Sigmoid colon (tissue), 4 donors: ENCODE results near the gene BANK1.

Source experiments
- POLR2A ChIP-seq, 2 donors: fragments of 450-650 bp; IDR thresholded peaks; one replicate each; pipeline ENCODE4 v1.6.1; 2016; ENCODE audit warnings: antibody characterized with exemption in 2 of 2, mild to moderate bottlenecking in 2 of 2, moderate library complexity in 2 of 2
- POLR2AphosphoS5 ChIP-seq, 4 donors: sonication (generic); formaldehyde crosslinking; IDR thresholded peaks; one replicate each; pipeline ENCODE4 v1.6.1; 2017; ENCODE audit warnings: antibody characterized with exemption in 4 of 4

DNA sequence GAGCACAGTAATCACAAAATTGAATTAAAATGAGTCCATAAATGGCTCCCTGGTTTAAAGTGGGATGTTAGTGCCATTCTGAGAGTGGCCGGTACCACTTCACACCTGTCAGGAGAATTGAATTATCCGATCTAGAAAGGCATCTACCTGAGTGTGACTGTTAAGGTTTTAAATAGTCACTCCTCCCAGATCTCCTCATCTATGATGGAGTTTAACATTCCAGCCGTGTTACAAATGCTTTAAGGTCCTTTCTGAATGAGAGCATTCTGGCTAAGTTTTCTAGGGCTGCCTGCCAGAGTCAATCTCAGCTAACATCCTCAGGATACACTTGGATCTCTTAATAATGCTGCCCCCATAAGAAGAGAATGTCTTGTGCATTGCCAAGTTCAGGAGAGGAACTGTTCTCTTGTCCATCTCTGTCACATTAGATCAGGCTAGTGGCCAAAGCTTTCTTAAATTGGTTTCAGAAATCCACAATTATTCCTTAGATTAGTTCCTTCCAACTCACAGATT lies 323.6 kb downstream of the BANK1 start:
- no peak for TF ChIP-seq POLR2AphosphoS5 (IDR thresholded peaks at IDR 0.05)
- TF ChIP-seq POLR2A (IDR thresholded peaks at IDR 0.05), result no peak
